Gastrocnemius medialis (tissue), 4 donors: ENCODE data around the gene PLA2G12B. TPM values are rescaled to one million over a fixed set of nuclear protein-coding genes. Genes with fewer than 3 reads are reported as not detected.
"Not testable (repeated sequence)": the region's sequence is repeated elsewhere in the genome, so short reads cannot be mapped to it uniquely, and the experiment has no call there.

ENCODE experiments used
- ATAC-seq, 2 donors: fragments of 150-250 bp; one replicate each; pipeline ENCODE4 v1.9.1; 2016
- DNase-seq, 2 donors: peaks; one replicate each; pipeline ENCODE4 v3.0.0-alpha.2; 2019
- H3K27ac ChIP-seq, 4 donors: fragments of 200-600 bp; sonication (generic); 1 replicate in 1 of 4; 2 replicates in 3 of 4; pipeline ENCODE4 v1.5.1; 2016 to 2018; ENCODE audit warnings: mild to moderate bottlenecking in 2 of 4, moderate library complexity in 1 of 4
- H3K27me3 ChIP-seq, 3 donors: fragments of 200-600 bp; sonication (generic) in 2 of 3; 1 replicate in 1 of 3; 2 replicates in 2 of 3; pipeline versions ENCODE4 v1.5.1 to v1.6.0; 2016 to 2019; ENCODE audit warnings: mild to moderate bottlenecking in 1 of 3, moderate library complexity in 1 of 3
- H3K36me3 ChIP-seq, 2 donors: fragments of 200-600 bp; sonication (generic) in 1 of 2; one replicate each; pipeline ENCODE4 v1.5.1; 2017 to 2018
- H3K4me1 ChIP-seq, 2 donors: fragments of 200-600 bp; sonication (generic) in 1 of 2; one replicate each; pipeline ENCODE4 v1.5.1; 2016 to 2017; ENCODE audit warnings: mild to moderate bottlenecking in 2 of 2
- H3K4me3 ChIP-seq, 4 donors: fragments of 200-600 bp; sonication (generic) in 3 of 4; 1 replicate in 1 of 4; 2 replicates in 3 of 4; pipeline ENCODE4 v1.5.1; 2016 to 2019; ENCODE audit warnings: mild to moderate bottlenecking in 2 of 4
- H3K9me3 ChIP-seq, 3 donors: fragments of 200-600 bp; sonication (generic) in 2 of 3; 1 replicate in 1 of 3; 2 replicates in 2 of 3; pipeline ENCODE4 v1.5.1; 2016 to 2019
- CTCF ChIP-seq, 5 experiments: fragments of 450-650 bp in 3 of 5; fragments of 200-600 bp in 2 of 5; sonication (generic) in 2 of 5; IDR thresholded peaks in 4 of 5; conservative IDR thresholded peaks in 1 of 5; 1 replicate in 4 of 5; 2 replicates in 1 of 5; pipeline ENCODE4 v1.5.1; 2016 to 2019; ENCODE audit warnings: antibody characterized with exemption in 5 of 5, mild to moderate bottlenecking in 3 of 5, moderate library complexity in 3 of 5
- POLR2A ChIP-seq, 2 donors: fragments of 450-650 bp; IDR thresholded peaks; one replicate each; pipeline ENCODE4 v1.6.1; 2017; ENCODE audit warnings: antibody characterized with exemption in 2 of 2, mild to moderate bottlenecking in 2 of 2, moderate library complexity in 2 of 2
- in situ Hi-C, 4 donors: fragments of 200-750 bp; cut with MboI; loops; one replicate each; pipeline versions ENCODE4 v1.15.0 to v1.8.0; 2017; ENCODE audit warnings: low sequenced_read_pairs in 4 of 4
- intact Hi-C: fragments of 100-400 bp; cut with DNase I; formaldehyde crosslinking; loops from one replicate; pipeline ENCODE4 v1.15.1; 2023; ENCODE audit warnings: low total_unique reads
- total RNA-seq, 4 donors: library from RNA; depleted of rRNA; stranded (reverse); fragments of >200 nt; gene quantifications; one replicate each; pipeline versions ENCODE4 v1.1.0 to v1.2.3, GENCODE V29; 2016

Gene PLA2G12B
- total RNA-seq, 4 donors from 2014 or later: not detected

- no peak overlapping the region for H3K4me3 ChIP-seq
- in situ Hi-C loops: no loop called here
Observed at GRCh38 chr10:72904806-72905205, 49.8 kb downstream of the PLA2G12B start.

GRCh38 chr10:72903941-72904446, 50.6 kb downstream of the PLA2G12B start:
- H3K27ac ChIP-seq, intact Hi-C loops, H3K36me3 ChIP-seq, H3K27me3 ChIP-seq, H3K4me1 ChIP-seq, H3K9me3 ChIP-seq, H3K4me3 ChIP-seq, DNase-seq, ATAC-seq, in situ Hi-C loops: not testable (repeated sequence)

More at GRCh38 chr10:72904806-72905205, 49.8 kb downstream of the PLA2G12B start:
- Histone ChIP-seq H3K9me3 (no peaks in the 10 kb centered on the region), H3K36me3 (no peaks in the 10 kb centered on the region), H3K4me1 (no peaks in the 10 kb centered on the region), H3K27ac (no peak overlapping the region), H3K27me3 (no peaks in the 10 kb centered on the region)
- ATAC-seq (no peak), DNase-seq (no peak)
- intact Hi-C loops: no loop called here
- no peak for TF ChIP-seq CTCF (IDR thresholded peaks at IDR 0.05 in 4 of 5, conservative IDR thresholded peaks at IDR 0.05 in 1 of 5)
- no peak for TF ChIP-seq POLR2A (IDR thresholded peaks at IDR 0.05)

GRCh38 chr10:72899545-72899944, 55.1 kb downstream of the PLA2G12B start:
- H3K9me3 ChIP-seq: no peaks in the 10 kb centered on the region
- DNase-seq: no peak
- no peak overlapping the region for H3K27ac ChIP-seq
- no peak overlapping the region for H3K4me3 ChIP-seq
- TF ChIP-seq POLR2A (IDR thresholded peaks at IDR 0.05) (no peak), CTCF (IDR thresholded peaks at IDR 0.05 in 4 of 5, conservative IDR thresholded peaks at IDR 0.05 in 1 of 5) (no peak)
- intact Hi-C loops (no loop called here), in situ Hi-C loops (no loop called here)
- ATAC-seq: no peak
- no peaks in the 10 kb centered on the region for H3K27me3 ChIP-seq
- H3K4me1 ChIP-seq: no peaks in the 10 kb centered on the region
- no peaks in the 10 kb centered on the region for H3K36me3 ChIP-seq

- H3K36me3 ChIP-seq: no peaks in the 10 kb centered on the region
- no peaks in the 10 kb centered on the region for H3K27me3 ChIP-seq
- in situ Hi-C loops: no loop called here
- no peaks in the 10 kb centered on the region for H3K4me1 ChIP-seq
- H3K4me3 ChIP-seq: no peak overlapping the region
- no peaks in the 10 kb centered on the region for H3K9me3 ChIP-seq
- DNase-seq (no peak), ATAC-seq (no peak)
- no peak for TF ChIP-seq CTCF (IDR thresholded peaks at IDR 0.05 in 4 of 5, conservative IDR thresholded peaks at IDR 0.05 in 1 of 5)
- no peak for TF ChIP-seq POLR2A (IDR thresholded peaks at IDR 0.05)
- H3K27ac ChIP-seq: no peak overlapping the region
- intact Hi-C loops: no loop called here
Observed at GRCh38 chr10:72898616-72899015, 56.0 kb downstream of the PLA2G12B start.

GRCh38 chr10:72895236-72895850, 59.3 kb downstream of the PLA2G12B start:
- ATAC-seq: no peak
- DNase-seq: no peak
- H3K4me3 ChIP-seq: no peak overlapping the region
- TF ChIP-seq POLR2A (IDR thresholded peaks at IDR 0.05) (no peak), CTCF (IDR thresholded peaks at IDR 0.05 in 4 of 5, conservative IDR thresholded peaks at IDR 0.05 in 1 of 5) (no peak)
- intact Hi-C loops: no loop called here
- H3K9me3 ChIP-seq: no peaks in the 10 kb centered on the region
- in situ Hi-C loops: no loop called here
- H3K27me3 ChIP-seq: no peaks in the 10 kb centered on the region
- H3K4me1 ChIP-seq: peaks cover 0 to 4% of the 10 kb centered on the region in 2 donors
- no peaks in the 10 kb centered on the region for H3K36me3 ChIP-seq
- H3K27ac ChIP-seq: no peak overlapping the region
